CD14-positive monocyte (primary cell): ENCODE measurements around the gene GSTO2. TPM values are rescaled to one million over a fixed set of nuclear protein-coding genes. Genes with fewer than 3 reads are reported as not detected.
A peak's percentile ranks its signal among the peaks of the same experiment; 100 is the strongest.

Source experiments
- DNase-seq, 3 donors: peaks; one replicate each; pipeline ENCODE4 v3.0.0-alpha.2; 2011 to 2022
- H2AFZ ChIP-seq: 2 replicates; pipeline ENCODE4 v1.6.0; 2012; ENCODE audit warnings: mild to moderate bottlenecking, low read depth, low read length, inconsistent platforms; ENCODE audit not compliant: insufficient read depth, poor library complexity, severe bottlenecking
- H3K27ac ChIP-seq, 2 donors: 1 replicate in 1 of 2; 2 replicates in 1 of 2; pipeline ENCODE4 v1.5.1; 2012 to 2013; ENCODE audit warnings: low read length in 2 of 2, control low read depth in 1 of 2, inconsistent platforms in 1 of 2, low read depth in 1 of 2, mild to moderate bottlenecking in 1 of 2
- H3K27me3 ChIP-seq, 2 donors: one replicate each; pipeline versions ENCODE4 v1.6.0 to v1.6.1; 2011 to 2013; ENCODE audit warnings: low read length in 2 of 2; ENCODE audit not compliant: control insufficient read depth in 2 of 2, insufficient read depth in 2 of 2
- H3K36me3 ChIP-seq, 2 donors: replicated peaks in 1 of 2; 1 replicate in 1 of 2; 2 replicates in 1 of 2; pipeline versions ENCODE4 v1.5.1 to v1.6.1; 2012 to 2013; ENCODE audit warnings: low read length in 2 of 2, control low read depth in 1 of 2, inconsistent platforms in 1 of 2, mild to moderate bottlenecking in 1 of 2; ENCODE audit not compliant: insufficient read depth in 2 of 2, control insufficient read depth in 1 of 2
- H3K4me1 ChIP-seq, 2 donors: 1 replicate in 1 of 2; 2 replicates in 1 of 2; pipeline versions ENCODE4 v1.5.1 to v1.6.1; 2012 to 2013; ENCODE audit warnings: low read length in 2 of 2, control low read depth in 1 of 2, inconsistent platforms in 1 of 2, mild to moderate bottlenecking in 1 of 2, moderate library complexity in 1 of 2; ENCODE audit not compliant: insufficient read depth in 2 of 2, control insufficient read depth in 1 of 2
- H3K4me2 ChIP-seq: replicated peaks from 2 replicates; pipeline ENCODE3; 2012; ENCODE audit warnings: low read length, moderate library complexity, mild to moderate bottlenecking; ENCODE audit not compliant: poor library complexity, severe bottlenecking; ENCODE audit errors: extremely low read depth
- H3K4me3 ChIP-seq, 3 experiments: fragments of 200-600 bp in 1 of 3; sonication (generic) in 1 of 3; replicated peaks in 1 of 3; 1 replicate in 2 of 3; 2 replicates in 1 of 3; pipeline ENCODE4 v1.5.1; 2011 to 2013; ENCODE audit warnings: low read length in 3 of 3, mild to moderate bottlenecking in 3 of 3, control low read depth in 2 of 3, low read depth in 2 of 3, inconsistent platforms in 1 of 3, moderate library complexity in 1 of 3
- H3K79me2 ChIP-seq: 2 replicates; pipeline ENCODE4 v1.6.0; 2012; ENCODE audit warnings: mild to moderate bottlenecking, control low read depth, inconsistent platforms, low read length, moderate library complexity; ENCODE audit not compliant: insufficient read depth
- H3K9ac ChIP-seq: 2 replicates; pipeline ENCODE4 v1.6.0; 2017; ENCODE audit warnings: low read length, mild to moderate bottlenecking; ENCODE audit not compliant: insufficient read depth, poor library complexity, severe bottlenecking
- H3K9me3 ChIP-seq, 2 donors: replicated peaks in 1 of 2; 1 replicate in 1 of 2; 2 replicates in 1 of 2; pipeline versions ENCODE4 v1.5.1 to v1.6.1; 2012 to 2013; ENCODE audit warnings: low read length in 2 of 2, control low read depth in 1 of 2; ENCODE audit not compliant: control insufficient read depth in 1 of 2, insufficient read depth in 1 of 2
- H4K20me1 ChIP-seq: 2 replicates; pipeline ENCODE4 v1.6.0; 2012; ENCODE audit warnings: mild to moderate bottlenecking, low read length, control low read depth, moderate library complexity; ENCODE audit not compliant: insufficient read depth
- H3K27ac Mint-ChIP-seq, 7 donors: one replicate each; pipeline ENCODE4 v1.8.0; 2020; ENCODE audit warnings: mild to moderate bottlenecking in 7 of 7, mixed read lengths in 7 of 7, moderate library complexity in 6 of 7, inconsistent platforms in 2 of 7
- H3K27me3 Mint-ChIP-seq, 3 donors: one replicate each; pipeline ENCODE4 v1.8.0; 2021 to 2022; ENCODE audit warnings: low read depth in 3 of 3, mild to moderate bottlenecking in 3 of 3, mixed read lengths in 3 of 3, moderate library complexity in 3 of 3, inconsistent platforms in 1 of 3
- H3K36me3 Mint-ChIP-seq, 2 donors: one replicate each; pipeline ENCODE4 v1.8.0; 2020; ENCODE audit warnings: mixed read lengths in 2 of 2, inconsistent platforms in 1 of 2, mild to moderate bottlenecking in 1 of 2
- H3K4me1 Mint-ChIP-seq: one replicate; pipeline ENCODE4 v1.8.0; 2020; ENCODE audit warnings: mild to moderate bottlenecking, mixed read lengths
- H3K4me3 Mint-ChIP-seq, 2 donors: one replicate each; pipeline ENCODE4 v1.8.0; 2020; ENCODE audit warnings: mild to moderate bottlenecking in 2 of 2, mixed read lengths in 2 of 2, moderate library complexity in 1 of 2
- H3K9me3 Mint-ChIP-seq, 7 donors: one replicate each; pipeline ENCODE4 v1.8.0; 2020 to 2022; ENCODE audit warnings: mixed read lengths in 7 of 7, mild to moderate bottlenecking in 6 of 7, moderate library complexity in 6 of 7, inconsistent platforms in 2 of 7
- WGBS: methylation state at CpG from one replicate; pipeline ENCODE4 v1.1.5; 2013; ENCODE audit warnings: missing lambda C conversion rate; ENCODE audit not compliant: insufficient coverage; 5-methylcytosine and 5-hydroxymethylcytosine counted together
- intact Hi-C, 2 donors: fragments of 100-400 bp; cut with micrococcal nuclease; formaldehyde crosslinking; loops; one replicate each; pipeline versions ENCODE4 v1.15.0 to v1.15.1; 2023
- polyA plus RNA-seq, 3 donors: library from polyadenylated mRNA; depleted of rRNA in 1 of 3; unstranded in 2 of 3; stranded (reverse) in 1 of 3; fragments of 300-500 nt in 2 of 3; fragments of >200 nt in 1 of 3; fragmentation: Illumina TruSeq in 2 of 3; gene quantifications; 1 replicate in 2 of 3; 2 replicates in 1 of 3; pipeline ENCODE4 v1.2.3, GENCODE V29; 2012 to 2021
- TF ChIP-seq, protein P1 (sequence below): fragments of 200-600 bp; IDR thresholded peaks from one replicate; pipeline ENCODE4 v1.8.0; 2022; ENCODE audit warnings: antibody characterized with exemption, mild to moderate bottlenecking

GSTO2 gene
- polyA plus RNA-seq, 3 donors: 0.16 to 0.26 TPM; not detected in 1

DNA sequence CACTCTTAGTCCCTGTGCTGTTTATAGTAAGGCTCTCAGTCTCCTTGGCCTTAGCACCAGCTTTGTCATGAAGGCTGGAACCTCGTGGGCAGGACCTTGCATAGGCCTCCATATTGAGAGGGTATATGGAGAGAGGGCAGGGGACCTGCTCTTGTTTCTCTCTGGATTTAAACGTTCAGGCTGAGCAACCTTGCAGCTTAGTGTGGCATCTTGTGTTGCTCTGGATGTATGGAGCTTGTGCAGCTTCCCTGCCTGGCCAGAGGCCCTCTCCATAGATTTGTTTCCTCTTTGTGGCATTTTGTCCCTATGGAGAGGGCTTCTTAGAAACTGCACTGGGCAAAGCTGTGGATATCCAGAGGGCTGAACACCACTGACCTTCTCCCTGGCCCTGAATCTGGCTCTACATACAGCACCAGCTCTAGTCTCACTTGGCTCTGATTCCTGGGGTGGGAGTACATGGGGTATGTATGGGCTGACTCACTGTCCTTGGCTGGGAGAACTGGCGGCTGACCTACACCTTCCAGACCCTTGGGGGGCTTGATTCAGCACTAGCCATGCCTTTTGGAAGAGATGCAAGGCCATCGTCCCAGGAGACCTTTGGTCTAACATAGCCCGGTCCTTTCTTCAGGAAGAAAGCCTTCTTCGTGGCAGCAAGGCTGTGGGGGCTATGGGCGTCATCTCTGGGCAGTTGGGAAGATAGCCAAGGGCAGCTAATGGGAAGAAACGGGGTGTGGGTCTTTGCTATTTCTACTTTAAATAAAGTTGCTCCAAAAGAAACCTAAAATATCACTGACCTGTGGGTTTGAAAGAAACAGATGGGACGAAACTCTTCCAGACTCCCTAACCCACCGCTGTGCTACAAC, 38.8 kb downstream of the GSTO2 start:
- peaks cover 47 to 48% of the 10 kb centered on the region in 2 donors for H3K36me3 Mint-ChIP-seq
- peak in 1 of 3 donors; percentile 8 for DNase-seq
- Histone ChIP-seq H3K4me2 (no peak overlapping the region), H4K20me1 (peaks cover 62% of the 10 kb centered on the region), H3K4me3 (no peak overlapping the region), H3K4me1 (peaks cover 22 to 26% of the 10 kb centered on the region in 2 donors), H3K79me2 (peaks cover 30% of the 10 kb centered on the region), H3K9me3 (no peaks in the 10 kb centered on the region), H3K36me3 (peaks cover 28 to 50% of the 10 kb centered on the region in 2 donors), H3K27me3 (no peaks in the 10 kb centered on the region), H3K9ac (no peak overlapping the region), H3K27ac (peak overlapping the region in 1 of 2 donors; percentile 3), H2AFZ (no peak overlapping the region)
- peaks cover 0 to 4% (median 2%) of the 10 kb centered on the region in 3 donors for H3K27me3 Mint-ChIP-seq
- TF ChIP-seq, protein P1, sequence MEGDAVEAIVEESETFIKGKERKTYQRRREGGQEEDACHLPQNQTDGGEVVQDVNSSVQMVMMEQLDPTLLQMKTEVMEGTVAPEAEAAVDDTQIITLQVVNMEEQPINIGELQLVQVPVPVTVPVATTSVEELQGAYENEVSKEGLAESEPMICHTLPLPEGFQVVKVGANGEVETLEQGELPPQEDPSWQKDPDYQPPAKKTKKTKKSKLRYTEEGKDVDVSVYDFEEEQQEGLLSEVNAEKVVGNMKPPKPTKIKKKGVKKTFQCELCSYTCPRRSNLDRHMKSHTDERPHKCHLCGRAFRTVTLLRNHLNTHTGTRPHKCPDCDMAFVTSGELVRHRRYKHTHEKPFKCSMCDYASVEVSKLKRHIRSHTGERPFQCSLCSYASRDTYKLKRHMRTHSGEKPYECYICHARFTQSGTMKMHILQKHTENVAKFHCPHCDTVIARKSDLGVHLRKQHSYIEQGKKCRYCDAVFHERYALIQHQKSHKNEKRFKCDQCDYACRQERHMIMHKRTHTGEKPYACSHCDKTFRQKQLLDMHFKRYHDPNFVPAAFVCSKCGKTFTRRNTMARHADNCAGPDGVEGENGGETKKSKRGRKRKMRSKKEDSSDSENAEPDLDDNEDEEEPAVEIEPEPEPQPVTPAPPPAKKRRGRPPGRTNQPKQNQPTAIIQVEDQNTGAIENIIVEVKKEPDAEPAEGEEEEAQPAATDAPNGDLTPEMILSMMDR: no peak
- H3K4me1 Mint-ChIP-seq: peaks cover 51% of the 10 kb centered on the region
- 96% methylated on average over 3 of the region's 10 CpGs for WGBS
- intact Hi-C loops: loop anchor here in 1 of 2 donors (5.0 to 10.0 kb wide), 2 partner anchors 39 to 267 kb away; no protein-coding TSS in a partner anchor
- peak overlapping the region in 4 of 7 donors; percentile 47 to 74 (median 58) for H3K27ac Mint-ChIP-seq
- no peak overlapping the region for H3K4me3 Mint-ChIP-seq
- H3K9me3 Mint-ChIP-seq: peaks cover 0 to 1% (median 0%) of the 10 kb centered on the region in 7 donors

DNA sequence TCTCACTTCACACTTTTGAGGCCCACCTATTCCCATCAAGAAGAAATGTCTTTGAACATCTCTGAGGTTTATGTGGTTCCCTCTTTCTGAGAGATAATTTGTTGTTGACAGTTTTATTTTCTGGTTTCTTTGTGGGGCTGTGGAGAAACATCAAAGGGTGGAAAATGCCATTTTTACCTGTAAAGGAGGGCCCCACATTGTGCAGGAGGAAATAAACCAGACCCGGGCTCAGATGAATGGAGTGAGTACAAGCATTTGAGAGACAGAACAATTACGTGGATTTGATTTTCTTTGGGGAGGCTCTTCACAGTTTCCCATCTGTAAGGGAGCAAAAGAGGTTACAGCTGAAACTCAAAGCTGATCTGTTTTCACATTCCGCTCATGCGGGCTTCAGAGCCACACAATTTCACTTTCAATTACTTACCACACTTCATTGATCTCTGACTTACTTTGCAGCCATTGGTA, 39.5 kb downstream of the GSTO2 start:
- 67% methylated on average over 3 of the region's 4 CpGs for WGBS
- H3K4me1 Mint-ChIP-seq: peaks cover 47% of the 10 kb centered on the region
- no peak for DNase-seq
- intact Hi-C loops: loop anchor here in 1 of 2 donors (5.0 to 10.0 kb wide), 2 partner anchors 39 to 266 kb away; no protein-coding TSS in a partner anchor
- peaks cover 15 to 24% of the 10 kb centered on the region in 2 donors for H3K4me1 ChIP-seq
- no peaks in the 10 kb centered on the region for H3K9me3 ChIP-seq
- H3K4me3 Mint-ChIP-seq: no peak overlapping the region
- TF ChIP-seq, protein P1: no peak
- H3K27ac ChIP-seq: peak overlapping the region in 1 of 2 donors; percentile 3
- no peak overlapping the region for H3K9ac ChIP-seq
- peaks cover 69% of the 10 kb centered on the region for H4K20me1 ChIP-seq
- H3K27me3 Mint-ChIP-seq: peaks cover 0 to 4% (median 2%) of the 10 kb centered on the region in 3 donors
- peaks cover 36% of the 10 kb centered on the region for H3K79me2 ChIP-seq
- peaks cover 35 to 56% of the 10 kb centered on the region in 2 donors for H3K36me3 ChIP-seq
- no peak overlapping the region for H3K4me3 ChIP-seq
- peak overlapping the region in 3 of 7 donors; percentile 56 to 74 (median 74) for H3K27ac Mint-ChIP-seq
- no peak overlapping the region for H3K4me2 ChIP-seq
- no peak overlapping the region for H2AFZ ChIP-seq
- H3K27me3 ChIP-seq: no peaks in the 10 kb centered on the region
- no peaks in the 10 kb centered on the region for H3K9me3 Mint-ChIP-seq
- H3K36me3 Mint-ChIP-seq: peaks cover 51 to 55% of the 10 kb centered on the region in 2 donors
